GM21737 (cell line): ENCODE data around the gene RABEP1.

ENCODE experiments used
- ATAC-seq: cut with Tn5 transposase; IDR thresholded peaks from one replicate; pipeline ENCODE4 v1.9.1; 2021; ENCODE audit warnings: mild to moderate bottlenecking, moderate library complexity; ENCODE audit not compliant: unreplicated experiment

Gene RABEP1

GRCh38 chr17:5269241-5269960, 12.7 kb upstream of the RABEP1 start:
- ATAC-seq: no peak

DNA sequence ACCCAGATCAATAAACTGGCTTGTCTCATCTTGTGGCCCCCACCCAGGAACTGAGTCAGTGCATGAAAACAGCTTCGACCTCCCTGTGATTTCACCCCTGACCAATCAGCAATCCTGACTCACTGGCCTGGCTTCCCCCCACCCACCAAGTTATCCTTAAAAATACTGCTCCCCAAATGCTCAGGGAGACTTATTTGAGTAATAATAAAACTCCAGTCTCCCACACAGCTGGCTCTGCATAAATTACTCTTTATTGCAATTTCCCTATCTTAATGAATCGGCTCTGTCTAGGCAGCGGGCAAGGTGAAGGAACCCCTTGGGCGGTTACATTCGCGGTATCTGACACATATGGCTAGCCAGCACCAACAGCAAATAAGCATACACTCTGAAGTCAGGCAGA, 9.8 kb upstream of the RABEP1 start:
- no peak for ATAC-seq

GRCh38 chr17:5282642-5283217, 646 bp downstream of the RABEP1 start:
- no peak for ATAC-seq

DNA sequence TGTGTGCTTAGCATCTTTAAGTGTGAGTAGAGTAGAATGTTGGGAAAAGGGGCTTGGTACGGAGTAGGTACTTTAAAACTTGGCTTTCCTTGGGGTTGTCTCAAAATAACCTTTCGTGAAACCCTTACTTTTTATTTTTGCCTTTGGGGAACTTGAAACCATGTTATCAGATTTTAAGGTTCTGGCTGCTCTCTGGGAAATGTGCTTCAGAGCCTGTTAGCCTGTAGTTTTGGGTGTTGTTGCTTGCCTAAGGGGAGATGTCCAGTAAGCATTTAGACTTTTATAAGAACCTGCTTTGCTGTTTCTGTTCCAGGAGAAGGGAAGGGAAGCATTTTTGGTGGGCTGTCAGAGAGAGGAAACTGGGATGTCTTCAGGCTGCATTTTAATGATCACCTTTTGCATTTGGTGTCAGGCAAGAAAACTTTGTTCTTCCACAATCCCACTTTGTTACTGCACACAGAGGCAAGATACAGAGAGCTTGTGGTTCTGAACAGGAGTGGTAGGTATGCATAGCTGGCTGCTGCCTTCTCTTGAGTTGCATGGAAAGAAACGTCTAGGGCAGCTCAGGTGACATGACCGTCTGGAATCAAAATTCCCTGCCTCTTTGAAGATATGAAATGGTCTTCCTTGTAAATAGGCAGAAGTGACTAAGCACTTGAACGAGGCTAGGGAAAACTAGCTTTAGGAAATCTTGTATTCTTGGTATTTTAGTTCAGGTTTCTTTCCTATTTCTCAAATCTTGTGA, 1.7 kb downstream of the RABEP1 start:
- ATAC-seq: no peak

GRCh38 chr17:5284681-5285080, 2.6 kb downstream of the RABEP1 start:
- ATAC-seq: no peak

GRCh38 chr17:5286846-5287245, 4.8 kb downstream of the RABEP1 start:
- ATAC-seq: no peak

GRCh38 chr17:5291683-5292350, 9.7 kb downstream of the RABEP1 start:
- no peak for ATAC-seq

DNA sequence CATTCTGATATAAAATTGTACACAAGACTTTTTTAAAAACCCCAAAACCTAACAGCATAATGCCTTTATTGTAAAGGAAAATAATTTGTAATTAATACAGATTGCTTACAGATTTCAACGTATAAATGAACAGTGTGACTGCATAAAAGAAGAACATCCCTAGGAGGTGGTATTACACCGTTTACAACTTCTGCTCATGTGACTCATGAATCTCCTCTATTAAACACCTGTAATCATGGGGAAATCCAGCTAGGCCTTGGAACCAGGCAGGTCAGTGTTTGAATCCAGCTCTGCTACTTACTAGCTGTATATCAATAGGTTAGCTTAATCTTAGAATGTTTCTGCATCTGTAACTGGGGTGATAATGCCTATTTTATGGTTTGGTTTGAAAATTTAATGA, 15.2 kb downstream of the RABEP1 start:
- ATAC-seq: no peak

- ATAC-seq: no peak
Measured at GRCh38 chr17:5299383-5299782, 17.3 kb downstream of the RABEP1 start.

- ATAC-seq: no peak
Measured at GRCh38 chr17:5304636-5305035, 22.6 kb downstream of the RABEP1 start.

DNA sequence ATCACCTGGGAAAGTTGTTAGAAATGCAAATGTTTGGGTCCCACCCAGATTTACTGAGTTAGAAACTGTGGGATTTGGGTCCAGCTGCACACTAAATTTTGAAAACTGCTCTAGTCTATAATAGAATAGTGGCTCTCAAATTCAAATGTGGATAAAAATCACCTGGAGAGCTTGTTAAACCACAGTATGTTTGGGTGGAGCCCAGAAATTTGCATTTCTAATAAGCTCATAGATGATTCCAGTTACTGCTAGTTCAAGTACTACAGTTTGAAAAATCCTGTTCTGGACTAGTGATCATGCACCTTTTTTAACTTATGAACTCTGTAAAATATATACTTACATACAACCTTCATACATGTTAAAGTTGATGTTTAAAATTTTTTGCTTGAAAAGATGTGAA, 27.8 kb downstream of the RABEP1 start:
- no peak for ATAC-seq

DNA sequence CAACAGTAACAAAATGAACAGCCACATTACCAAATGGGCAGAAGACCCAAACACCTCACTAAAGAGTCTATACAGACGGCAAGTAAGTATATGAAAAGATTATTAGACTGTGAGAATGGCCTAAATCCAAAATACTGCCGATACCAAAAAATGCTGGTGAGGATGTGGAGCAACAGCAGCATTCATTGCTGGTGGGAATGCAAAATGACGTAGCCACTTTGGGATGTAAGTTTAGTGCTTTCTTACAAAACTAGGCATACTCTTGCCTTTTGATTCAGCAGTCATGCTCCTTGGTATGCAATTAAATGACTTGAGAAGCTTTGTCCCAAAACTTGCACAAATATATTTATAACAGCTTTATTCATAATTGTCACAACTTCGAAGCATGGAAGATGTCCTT, 43.8 kb downstream of the RABEP1 start:
- ATAC-seq: no peak

DNA sequence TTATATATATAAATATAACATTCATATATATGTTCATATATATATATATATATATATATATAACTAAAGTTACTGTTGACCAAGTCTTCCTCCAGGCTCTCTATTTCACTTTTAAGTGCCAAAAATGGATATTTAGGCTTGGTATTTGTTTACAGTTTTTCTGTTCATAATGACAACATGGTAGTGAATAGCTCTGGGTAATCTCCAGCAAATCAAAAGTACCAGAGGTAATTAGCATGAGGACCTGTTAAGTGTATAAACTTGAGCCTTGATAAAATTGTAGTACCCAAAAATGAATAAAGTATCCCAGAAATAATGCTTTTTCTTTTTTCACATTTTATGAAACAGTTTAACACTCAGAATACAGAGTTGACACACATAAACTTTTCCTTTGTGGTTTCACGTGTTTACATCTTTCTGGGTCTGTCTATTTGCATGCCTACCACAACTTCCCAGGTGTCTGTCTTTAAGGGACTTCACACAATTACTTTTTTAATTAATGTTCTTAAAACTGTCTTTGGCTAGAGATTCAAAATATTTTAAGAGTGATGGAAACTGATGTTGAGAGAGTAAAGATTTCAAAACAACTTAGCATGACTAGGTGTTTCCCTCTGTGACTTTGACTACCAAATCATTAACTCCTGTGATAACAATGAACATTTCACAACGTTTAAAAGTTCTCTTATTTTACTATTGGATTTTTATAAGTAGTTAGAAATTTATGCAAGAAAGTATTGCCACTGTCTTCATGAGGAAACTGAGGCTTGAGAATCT, 47.9 kb downstream of the RABEP1 start:
- no peak for ATAC-seq

DNA sequence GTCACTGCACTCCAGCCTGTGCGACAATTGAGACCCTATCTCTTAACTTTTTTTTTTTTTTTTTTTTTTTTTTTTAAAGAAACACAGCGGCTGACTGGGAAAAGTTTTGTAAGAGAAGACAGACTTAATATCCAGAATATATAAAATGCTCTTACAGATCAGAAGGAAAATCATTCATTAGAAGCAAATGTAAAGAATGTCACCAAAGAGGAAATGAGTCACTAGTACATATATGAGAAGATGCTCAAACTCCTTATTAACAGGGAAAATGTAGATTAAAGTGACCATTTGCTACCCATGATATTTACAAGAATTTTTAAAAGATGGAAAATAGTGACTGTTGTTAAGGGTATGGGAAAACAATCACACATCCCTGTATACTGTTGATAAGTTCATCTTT, 48.9 kb downstream of the RABEP1 start:
- ATAC-seq: no peak

- ATAC-seq: no peak
Measured at GRCh38 chr17:5331506-5331905, 49.4 kb downstream of the RABEP1 start.

DNA sequence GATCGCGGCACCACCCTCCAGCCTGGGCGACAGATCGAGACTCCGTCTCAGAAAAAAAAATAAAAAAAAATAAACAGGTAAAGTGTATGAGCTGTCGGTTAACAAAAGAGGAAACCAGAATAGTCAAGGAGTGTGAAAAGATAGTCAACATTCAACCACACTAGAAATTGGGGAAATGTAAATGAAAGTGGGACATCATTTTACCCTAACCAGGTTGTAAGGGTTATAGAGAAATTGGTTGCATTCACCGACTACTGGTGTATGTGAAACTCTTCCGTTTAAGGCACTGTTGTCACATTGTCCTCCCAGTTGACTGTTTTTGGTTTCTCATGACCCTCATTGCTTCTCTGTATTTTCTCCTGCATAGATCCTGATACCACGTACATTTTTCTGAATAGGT, 62.8 kb downstream of the RABEP1 start:
- ATAC-seq: no peak

DNA sequence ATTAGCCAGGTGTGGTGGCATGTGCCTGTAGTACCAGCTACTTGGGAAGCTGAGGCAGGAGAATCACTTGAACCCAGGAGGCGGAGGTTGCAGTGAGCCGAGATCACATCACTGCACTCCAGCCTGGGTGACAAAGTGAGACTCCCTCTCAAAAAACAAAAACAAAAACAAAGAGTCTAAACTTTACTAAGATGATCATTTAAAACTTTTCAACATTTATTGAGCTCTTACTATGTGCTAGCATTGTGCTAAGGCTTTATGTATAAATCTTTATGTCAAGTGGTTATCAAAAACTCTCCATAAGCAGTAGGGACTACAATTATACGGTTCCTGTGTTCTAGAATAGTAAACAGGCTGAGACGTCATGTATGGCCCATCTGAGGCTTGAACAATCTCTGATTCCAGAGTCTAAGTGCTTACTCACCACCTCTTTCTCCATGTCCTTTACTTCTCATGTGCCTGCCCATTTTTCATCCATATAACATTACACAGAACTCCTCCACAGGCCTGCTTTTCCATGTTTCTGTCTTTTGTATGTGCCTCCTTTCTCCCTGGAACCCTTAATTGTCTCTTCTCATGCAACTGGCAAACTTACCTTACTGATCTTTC, 70.7 kb downstream of the RABEP1 start:
- ATAC-seq: no peak

DNA sequence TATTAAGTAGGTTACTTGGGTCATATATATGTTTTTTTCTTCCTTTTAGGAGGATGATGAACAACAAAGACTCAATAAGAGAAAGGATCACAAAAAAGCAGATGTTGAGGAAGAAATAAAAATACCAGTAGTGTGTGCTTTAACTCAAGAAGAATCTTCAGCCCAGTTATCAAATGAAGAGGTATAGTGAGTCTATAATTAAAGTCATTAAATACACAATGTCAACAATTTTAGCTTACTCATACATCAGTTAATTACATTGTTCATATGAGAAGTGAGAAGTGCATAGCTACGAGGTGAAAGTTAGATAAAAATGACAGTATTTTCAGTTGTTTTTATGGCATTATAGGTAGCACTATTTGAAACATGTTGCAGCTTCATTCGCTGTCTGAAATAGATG, 72.2 kb downstream of the RABEP1 start:
- no peak for ATAC-seq

DNA sequence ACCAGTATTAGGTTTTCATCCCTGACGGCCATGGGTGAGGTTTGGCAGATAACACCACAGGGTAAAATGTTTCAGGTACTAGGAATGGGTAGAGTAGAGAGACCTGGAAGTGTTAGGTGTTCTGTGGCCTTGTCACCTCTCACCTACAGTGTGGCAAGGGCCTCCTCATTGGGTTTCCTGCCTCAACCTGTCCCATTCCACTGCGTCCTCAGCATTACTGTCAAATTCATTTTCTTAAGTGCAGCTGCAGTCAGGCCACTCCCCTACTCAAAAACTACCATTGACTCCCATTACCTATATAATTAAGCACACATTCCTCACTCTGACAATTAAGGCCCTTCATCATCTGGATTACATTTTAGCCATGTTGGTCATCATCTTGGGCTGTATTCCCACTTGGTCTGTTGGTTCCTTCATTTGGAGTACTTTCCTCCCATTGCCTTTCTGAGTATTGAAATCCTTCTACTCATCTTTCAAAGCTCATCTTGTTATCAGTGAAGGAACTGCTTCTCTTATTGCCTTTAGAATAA, 72.9 kb downstream of the RABEP1 start:
- ATAC-seq: no peak

- ATAC-seq: no peak
Measured at GRCh38 chr17:5355421-5356129, 73.5 kb downstream of the RABEP1 start.
